HCT116 (cell line): ENCODE results near the gene ZBTB33. TPM values are rescaled to one million over a fixed set of nuclear protein-coding genes. Genes with fewer than 3 reads are reported as not detected.

Source experiments
- ATAC-seq: fragments of 200-7000 bp; cut with Tn5 transposase; 2 replicates; pipeline ENCODE4 v1.9.1; 2020; ENCODE audit warnings: mild to moderate bottlenecking, moderate library complexity
- BruUV-seq: library from RNA; stranded (reverse); fragments of 400-500 nt; replicated peaks from 2 replicates; lab custom pipeline; 2021; lab: Mats Ljungman, UMichigan
- CTCF ChIA-PET: fragments of 300-600 bp; sonication (Branson Sonifier 250); formaldehyde crosslinking; loops from one replicate; lab custom pipeline; 2021; ENCODE audit warnings: antibody characterized with exemption; lab: Charles Lee
- POLR2A ChIA-PET: fragments of 300-600, 350-600 bp; sonication (Branson Sonifier 250); formaldehyde crosslinking; loops from one replicate; lab custom pipeline; 2021; ENCODE audit warnings: antibody characterized with exemption; lab: Charles Lee
- RAD21 ChIA-PET, 2 experiments: fragments of 300-600 bp; sonication (Branson Sonifier 250); formaldehyde crosslinking; loops; one replicate each; lab custom pipeline; 2023; ENCODE audit warnings: low total read pairs in 2 of 2; ENCODE audit not compliant: uncharacterized antibody in 2 of 2, unreplicated experiment in 2 of 2, low non-redundant PET in 1 of 2; lab: Charles Lee
- DNase-seq: peaks from one replicate; pipeline ENCODE4 v3.0.0-alpha.2; 2010; ENCODE audit warnings: low read depth, low spot score
- H2AFZ ChIP-seq: fragments of 200-600 bp; shearing (Covaris generic), sonication (generic); 2 replicates; pipeline ENCODE4 v1.6.1; 2017; ENCODE audit warnings: low read depth, mixed run types, mixed read lengths, antibody characterized with exemption, low read length; ENCODE audit not compliant: poor library complexity, severe bottlenecking
- H3K27ac ChIP-seq: 2 replicates; pipeline ENCODE4 v1.5.1; 2012; ENCODE audit warnings: low read depth, low read length
- H3K27me3 ChIP-seq: fragments of 200-600 bp; sonication (generic); 2 replicates; pipeline ENCODE4 v1.6.1; 2016; ENCODE audit warnings: mixed run types, low read length, mixed read lengths; ENCODE audit not compliant: insufficient read depth
- H3K36me3 ChIP-seq, 2 experiments: fragments of 200-500 bp in 1 of 2; fragments of 200-600 bp in 1 of 2; sonication (Bioruptor generic) in 1 of 2; sonication (generic) in 1 of 2; 2 replicates each; pipeline versions ENCODE4 v1.5.1 to v1.6.1; 2014 to 2016; ENCODE audit warnings: low read length in 2 of 2, inconsistent platforms in 1 of 2, mixed read lengths in 1 of 2, mixed run types in 1 of 2; ENCODE audit not compliant: insufficient read depth in 2 of 2, control insufficient read depth in 1 of 2
- H3K4me1 ChIP-seq, 2 experiments: fragments of 200-600 bp in 1 of 2; sonication (generic) in 1 of 2; 2 replicates each; pipeline versions ENCODE4 v1.5.1 to v1.6.1; 2012 to 2017; ENCODE audit warnings: low read length in 2 of 2, inconsistent platforms in 1 of 2, mild to moderate bottlenecking in 1 of 2, mixed read lengths in 1 of 2, mixed run types in 1 of 2, moderate library complexity in 1 of 2; ENCODE audit not compliant: insufficient read depth in 2 of 2, control insufficient read depth in 1 of 2
- H3K4me2 ChIP-seq: fragments of 200-600 bp; sonication (generic); 2 replicates; pipeline ENCODE4 v1.6.1; 2017; ENCODE audit warnings: mixed run types, low read length, mixed read lengths
- H3K4me3 ChIP-seq, 2 experiments: fragments of 200-600 bp in 1 of 2; sonication (generic) in 1 of 2; replicated peaks in 1 of 2; 2 replicates each; pipeline ENCODE4 v1.5.1; 2011 to 2016; ENCODE audit warnings: low read length in 2 of 2, control low read depth in 1 of 2, low read depth in 1 of 2, mild to moderate bottlenecking in 1 of 2, mixed read lengths in 1 of 2, mixed run types in 1 of 2
- H3K79me2 ChIP-seq: fragments of 200-600 bp; sonication (generic); 2 replicates; pipeline ENCODE4 v1.6.1; 2017; ENCODE audit warnings: mild to moderate bottlenecking, mixed run types, low read length, moderate library complexity, mixed read lengths; ENCODE audit not compliant: insufficient read depth
- H3K9ac ChIP-seq: fragments of 200-600 bp; sonication (generic); 2 replicates; pipeline ENCODE4 v1.6.1; 2016; ENCODE audit warnings: low read length, mixed read lengths
- H3K9me2 ChIP-seq: fragments of 200-600 bp; sonication (generic), shearing (Covaris generic); 2 replicates; pipeline ENCODE4 v1.6.1; 2017; ENCODE audit warnings: mixed run types, mild to moderate bottlenecking, moderate library complexity; ENCODE audit not compliant: insufficient read depth
- H3K9me3 ChIP-seq, 2 experiments: fragments of 200-500 bp in 1 of 2; fragments of 200-600 bp in 1 of 2; sonication (Bioruptor generic) in 1 of 2; sonication (generic) in 1 of 2; 2 replicates each; pipeline ENCODE4 v1.6.1; 2014 to 2017; ENCODE audit warnings: low read length in 2 of 2, mixed read lengths in 2 of 2, inconsistent platforms in 1 of 2, low read depth in 1 of 2, mild to moderate bottlenecking in 1 of 2, mixed run types in 1 of 2, moderate library complexity in 1 of 2; ENCODE audit not compliant: control insufficient read depth in 1 of 2, insufficient read depth in 1 of 2
- H4K20me1 ChIP-seq: fragments of 200-600 bp; sonication (generic), shearing (Covaris generic); 2 replicates; pipeline ENCODE4 v1.6.1; 2017; ENCODE audit warnings: mixed run types, mild to moderate bottlenecking, moderate library complexity; ENCODE audit not compliant: insufficient read depth
- ATF3 ChIP-seq: IDR thresholded peaks from 2 replicates; pipeline ENCODE4 v1.6.1; 2012
- ELF1 ChIP-seq: IDR thresholded peaks from 2 replicates; pipeline ENCODE4 v1.6.1; 2012; ENCODE audit warnings: low read depth, borderline replicate concordance
- EZH2 ChIP-seq: fragments of 200-600 bp; sonication (generic); IDR thresholded peaks from 2 replicates; pipeline ENCODE4 v1.6.1; 2017; ENCODE audit warnings: antibody characterized with exemption, mixed run types
- JUND ChIP-seq: IDR thresholded peaks from 2 replicates; pipeline ENCODE4 v1.6.1; 2012
- REST ChIP-seq: IDR thresholded peaks from 2 replicates; pipeline ENCODE4 v1.6.1; 2012; ENCODE audit warnings: low read depth
- SP1 ChIP-seq: IDR thresholded peaks from 2 replicates; pipeline ENCODE4 v1.6.1; 2012; ENCODE audit warnings: low read depth
- SRF ChIP-seq: IDR thresholded peaks from 2 replicates; pipeline ENCODE4 v1.6.1; 2012; ENCODE audit warnings: low read depth
- TCF7L2 ChIP-seq: IDR thresholded peaks from 2 replicates; pipeline ENCODE4 v1.7.0; 2011; ENCODE audit warnings: borderline replicate concordance, inconsistent platforms; ENCODE audit not compliant: insufficient read depth, insufficient read length; ENCODE audit errors: extremely low read depth
- YY1 ChIP-seq: IDR thresholded peaks from 2 replicates; pipeline ENCODE4 v1.6.1; 2011; ENCODE audit warnings: low read length, low read depth, moderate library complexity, mild to moderate bottlenecking; ENCODE audit not compliant: insufficient replicate concordance; ENCODE audit errors: extremely low read depth
- ZBTB33 ChIP-seq: IDR thresholded peaks from 2 replicates; pipeline ENCODE4 v1.6.1; 2011; ENCODE audit warnings: mild to moderate bottlenecking, low read length, moderate library complexity; ENCODE audit not compliant: insufficient replicate concordance; ENCODE audit errors: extremely low read depth
- ZNF274 ChIP-seq: fragments of 200-500 bp; sonication (Bioruptor generic); IDR thresholded peaks from 2 replicates; pipeline ENCODE4 v1.6.1; 2014; ENCODE audit warnings: mild to moderate bottlenecking, low read depth, low read length, inconsistent platforms
- intact Hi-C: fragments of 100-400 bp; cut with micrococcal nuclease; formaldehyde crosslinking; loops from 2 replicates; pipeline ENCODE4 v1.10.0; 2022
- total RNA-seq: library from RNA; stranded (reverse); gene quantifications from one replicate; pipeline ENCODE4 v1.2.1, GENCODE V29; 2021; ENCODE audit not compliant: unreplicated experiment

ZBTB33 gene
- total RNA-seq, 1 experiment from 2014 or later, result 12.3 TPM

- Histone ChIP-seq H3K4me2 (no peak overlapping the region), H3K27ac (no peak overlapping the region), H3K79me2 (no peaks in the 10 kb centered on the region), H3K4me1 (no peaks in the 10 kb centered on the region), H3K9ac (no peak overlapping the region), H3K9me2 (no peaks in the 10 kb centered on the region), H3K4me3 (no peak overlapping the region), H3K36me3 (no peaks in the 10 kb centered on the region), H2AFZ (no peak overlapping the region), H4K20me1 (no peaks in the 10 kb centered on the region), H3K27me3 (no peaks in the 10 kb centered on the region), H3K9me3 (no peaks in the 10 kb centered on the region)
- CTCF ChIA-PET, result no interaction called here
- ATAC-seq, result no peak
- intact Hi-C loops, result no loop called here
- RAD21 ChIA-PET, result no interaction called here
- BruUV-seq, result no TSS peak
- no peak for TF ChIP-seq TCF7L2
- TF ChIP-seq ATF3, result no peak
- TF ChIP-seq EZH2, result no peak
- TF ChIP-seq SRF, result no peak
- TF ChIP-seq REST, result no peak
- no peak for TF ChIP-seq ZBTB33
- TF ChIP-seq ZNF274, result no peak
- no peak for TF ChIP-seq JUND
- no peak for TF ChIP-seq ELF1
- TF ChIP-seq SP1, result no peak
- no peak for TF ChIP-seq YY1
- POLR2A ChIA-PET, result no interaction called here
- DNase-seq, result no peak
Measured at GRCh38 chrX:120270567-120270966, 20.0 kb downstream of the ZBTB33 start.
